ENCODE results near the gene UBXN11. TPM values are rescaled to one million over a fixed set of nuclear protein-coding genes. Genes with fewer than 3 reads are reported as not detected.
"Not testable (repeated sequence)": the region's sequence is repeated elsewhere in the genome, so short reads cannot be mapped to it uniquely, and the experiment has no call there.

The UBXN11 gene
- total RNA-seq, 1 donor = 5.8 TPM

DNA sequence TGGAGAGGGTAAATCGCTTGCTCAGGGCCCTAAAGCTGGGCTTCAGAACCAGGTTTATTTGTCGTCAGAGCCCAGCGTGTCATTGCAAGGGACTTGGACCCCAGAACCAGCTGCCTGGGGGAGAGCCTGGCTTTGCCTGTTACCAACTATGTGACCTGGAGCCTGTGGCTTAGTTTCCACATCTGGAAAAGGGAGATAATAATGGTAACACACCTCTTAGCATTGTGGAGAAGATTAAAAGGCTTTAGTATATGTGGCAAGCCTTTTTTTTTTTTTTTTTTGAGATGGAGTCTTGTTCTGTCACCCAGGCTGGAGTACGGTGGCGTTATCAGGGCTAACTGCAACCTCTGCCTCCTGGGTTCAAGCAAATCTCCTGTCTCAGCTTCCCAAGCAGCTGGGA, 23.8 kb upstream of the UBXN11 start:
- Histone ChIP-seq H3K27ac (ENCODE audit: low read depth, low read length) (no peak overlapping the region), H2AFZ (ENCODE audit: low read length) (no peak overlapping the region), H3K79me2 (ENCODE audit: insufficient read depth, low read length) (no peaks in the 10 kb centered on the region), H3K4me2 (ENCODE audit: insufficient read depth, low read length) (no peak overlapping the region), H3K27me3 (ENCODE audit: insufficient read depth, low read length) (peaks cover 4% of the 10 kb centered on the region), H4K20me1 (ENCODE audit: insufficient read depth, low read length) (no peaks in the 10 kb centered on the region), H3K4me1 (ENCODE audit: insufficient read depth, low read length) (peaks cover 6% of the 10 kb centered on the region), H3K4me3 (ENCODE audit: insufficient read depth, low read length) (no peak overlapping the region), H3K9me3 (ENCODE audit: low read depth, low read length) (no peaks in the 10 kb centered on the region), H3K36me3 (ENCODE audit: insufficient read depth, low read length) (no peaks in the 10 kb centered on the region)
- no peak for TF ChIP-seq CTCF (IDR thresholded peaks at IDR 0.05; ENCODE audit: extremely low read depth, low read depth, low read length)
- no peak for DNase-seq (ENCODE audit: insufficient read length, low spot score, missing footprints)

GRCh38 chr1:26329380-26329779, 22.9 kb upstream of the UBXN11 start:
- not testable (repeated sequence) for H3K4me2 ChIP-seq (ENCODE audit: insufficient read depth, low read length); H4K20me1 ChIP-seq (ENCODE audit: insufficient read depth, low read length); H3K9me3 ChIP-seq (ENCODE audit: low read depth, low read length); H3K36me3 ChIP-seq (ENCODE audit: insufficient read depth, low read length); H3K4me3 ChIP-seq (ENCODE audit: insufficient read depth, low read length); H3K27me3 ChIP-seq (ENCODE audit: insufficient read depth, low read length); H3K27ac ChIP-seq (ENCODE audit: low read depth, low read length); H3K79me2 ChIP-seq (ENCODE audit: insufficient read depth, low read length); H2AFZ ChIP-seq (ENCODE audit: low read length); H3K4me1 ChIP-seq (ENCODE audit: insufficient read depth, low read length); DNase-seq (ENCODE audit: insufficient read length, low spot score, missing footprints)

DNA sequence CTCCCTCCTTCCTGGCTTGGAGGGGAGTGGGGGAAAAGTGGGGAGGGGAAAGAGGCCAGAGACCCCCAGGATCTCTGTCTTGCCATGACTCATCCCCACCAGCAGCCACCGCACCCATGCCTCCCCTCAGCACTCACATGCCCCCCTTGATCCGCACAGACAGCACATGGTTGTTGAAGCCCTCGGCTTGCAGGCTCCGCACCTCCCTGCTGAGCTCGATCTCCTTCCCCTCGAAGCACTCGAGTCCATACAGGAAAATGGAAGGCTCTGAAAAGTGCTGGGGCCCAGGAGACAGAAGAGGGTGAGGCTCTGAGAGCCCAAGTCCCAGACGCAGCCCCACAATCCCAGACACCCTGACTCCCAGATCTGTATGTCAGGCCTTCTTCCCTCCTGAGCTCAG, 22.2 kb upstream of the UBXN11 start:
- Histone ChIP-seq H3K27me3 (ENCODE audit: insufficient read depth, low read length) (peaks cover 4% of the 10 kb centered on the region), H3K79me2 (ENCODE audit: insufficient read depth, low read length) (no peaks in the 10 kb centered on the region), H3K4me1 (ENCODE audit: insufficient read depth, low read length) (peaks cover 6% of the 10 kb centered on the region), H3K27ac (ENCODE audit: low read depth, low read length) (no peak overlapping the region), H2AFZ (ENCODE audit: low read length) (no peak overlapping the region), H3K9me3 (ENCODE audit: low read depth, low read length) (no peaks in the 10 kb centered on the region), H3K4me2 (ENCODE audit: insufficient read depth, low read length) (no peak overlapping the region), H3K4me3 (ENCODE audit: insufficient read depth, low read length) (no peak overlapping the region), H3K36me3 (ENCODE audit: insufficient read depth, low read length) (no peaks in the 10 kb centered on the region), H4K20me1 (ENCODE audit: insufficient read depth, low read length) (no peaks in the 10 kb centered on the region)
- TF ChIP-seq CTCF (IDR thresholded peaks at IDR 0.05; ENCODE audit: extremely low read depth, low read depth, low read length) = no peak
- DNase-seq (ENCODE audit: insufficient read length, low spot score, missing footprints) = no peak

GRCh38 chr1:26327956-26328362, 21.5 kb upstream of the UBXN11 start:
- Histone ChIP-seq H4K20me1 (ENCODE audit: insufficient read depth, low read length) (no peaks in the 10 kb centered on the region), H2AFZ (ENCODE audit: low read length) (no peak overlapping the region), H3K4me3 (ENCODE audit: insufficient read depth, low read length) (no peak overlapping the region), H3K27me3 (ENCODE audit: insufficient read depth, low read length) (peaks cover 4% of the 10 kb centered on the region), H3K4me1 (ENCODE audit: insufficient read depth, low read length) (peaks cover 6% of the 10 kb centered on the region), H3K4me2 (ENCODE audit: insufficient read depth, low read length) (no peak overlapping the region), H3K36me3 (ENCODE audit: insufficient read depth, low read length) (no peaks in the 10 kb centered on the region), H3K9me3 (ENCODE audit: low read depth, low read length) (no peaks in the 10 kb centered on the region), H3K27ac (ENCODE audit: low read depth, low read length) (no peak overlapping the region), H3K79me2 (ENCODE audit: insufficient read depth, low read length) (no peaks in the 10 kb centered on the region)
- no peak for TF ChIP-seq CTCF (IDR thresholded peaks at IDR 0.05; ENCODE audit: extremely low read depth, low read depth, low read length)
- no peak for DNase-seq (ENCODE audit: insufficient read length, low spot score, missing footprints)
